Esophagus muscularis mucosa (tissue), 4 donors: ENCODE measurements around the gene ACY1. TPM values are rescaled to one million over a fixed set of nuclear protein-coding genes. Genes with fewer than 3 reads are reported as not detected.

Source experiments
- DNase-seq: peaks from one replicate; pipeline ENCODE4 v3.0.0-alpha.2; 2017; ENCODE audit errors: extremely low spot score
- H3K27ac ChIP-seq, 4 donors: fragments of 200-600 bp; sonication (generic); replicated peaks in 1 of 4; 1 replicate in 3 of 4; 2 replicates in 1 of 4; pipeline ENCODE4 v1.5.1; 2016 to 2019; ENCODE audit warnings: mild to moderate bottlenecking in 1 of 4
- H3K27me3 ChIP-seq, 4 donors: fragments of 200-600 bp; sonication (generic); one replicate each; pipeline versions ENCODE4 v1.5.1 to v1.6.0; 2016 to 2019
- H3K36me3 ChIP-seq, 4 donors: fragments of 200-600 bp; sonication (generic); one replicate each; pipeline ENCODE4 v1.5.1; 2016 to 2019
- H3K4me1 ChIP-seq, 4 donors: fragments of 200-600 bp; sonication (generic); one replicate each; pipeline ENCODE4 v1.5.1; 2016 to 2019
- H3K4me3 ChIP-seq, 4 donors: fragments of 200-600 bp; sonication (generic); 1 replicate in 2 of 4; 2 replicates in 2 of 4; pipeline ENCODE4 v1.5.1; 2016 to 2019; ENCODE audit warnings: mild to moderate bottlenecking in 4 of 4, moderate library complexity in 1 of 4
- H3K9me3 ChIP-seq, 4 donors: fragments of 200-600 bp; sonication (generic); 1 replicate in 3 of 4; 2 replicates in 1 of 4; pipeline ENCODE4 v1.5.1; 2016 to 2019
- CTCF ChIP-seq, 3 experiments: fragments of 200-600 bp in 2 of 3; fragments of 450-650 bp in 1 of 3; sonication (generic) in 2 of 3; IDR thresholded peaks; one replicate each; pipeline ENCODE4 v1.5.1; 2017 to 2019; ENCODE audit warnings: antibody characterized with exemption in 3 of 3, mild to moderate bottlenecking in 2 of 3, moderate library complexity in 1 of 3
- EP300 ChIP-seq: sonication (generic); formaldehyde crosslinking; IDR thresholded peaks from one replicate; pipeline ENCODE4 v1.6.1; 2017; ENCODE audit warnings: antibody characterized with exemption
- POLR2A ChIP-seq: fragments of 450-650 bp; IDR thresholded peaks from one replicate; pipeline ENCODE4 v1.6.1; 2017; ENCODE audit warnings: antibody characterized with exemption, moderate library complexity, mild to moderate bottlenecking, low read depth
- POLR2AphosphoS5 ChIP-seq, 2 donors: sonication (generic); formaldehyde crosslinking; IDR thresholded peaks; one replicate each; pipeline ENCODE4 v1.6.1; 2017; ENCODE audit warnings: antibody characterized with exemption in 2 of 2
- WGBS: methylation state at CpG from one replicate; pipeline ENCODE4 v1.1.5; 2018; 5-methylcytosine and 5-hydroxymethylcytosine counted together
- intact Hi-C: fragments of 100-400 bp; cut with DNase I; formaldehyde crosslinking; loops from one replicate; pipeline ENCODE4 v1.15.1; 2023
- total RNA-seq, 4 donors: library from RNA; depleted of rRNA; stranded (reverse); fragments of >200 nt; gene quantifications; one replicate each; pipeline versions ENCODE4 v1.1.0 to v1.2.1, GENCODE V29; 2016

ACY1 gene
- total RNA-seq, 4 donors from 2014 or later = 10.0 to 19.2 (median 15.8) TPM

DNA sequence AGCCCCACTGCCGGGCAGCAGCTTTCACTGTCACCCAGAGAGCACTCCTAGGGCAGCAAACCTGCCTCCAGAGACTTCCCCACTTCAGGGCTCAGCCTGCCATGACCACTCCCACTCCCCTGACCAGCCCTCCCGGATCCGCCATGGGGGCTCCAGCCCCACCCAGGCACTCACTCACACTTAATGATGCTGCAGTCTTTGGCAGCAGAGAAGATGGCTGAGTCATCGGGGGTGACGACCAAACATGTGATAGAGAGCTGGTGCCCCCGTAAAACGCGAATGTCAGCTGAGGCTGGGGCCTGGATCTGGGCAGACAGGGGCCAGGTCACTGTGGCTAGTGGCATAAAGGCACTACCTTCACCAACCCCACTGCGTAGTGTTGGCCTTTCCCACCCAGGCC, 46.3 kb upstream of the ACY1 start:
- H3K9me3 ChIP-seq = no peaks in the 10 kb centered on the region
- no peak overlapping the region for H3K27ac ChIP-seq
- no peak for DNase-seq
- WGBS = 82% methylated on average over 4 of the region's 9 CpGs
- H3K27me3 ChIP-seq = no peaks in the 10 kb centered on the region
- H3K4me1 ChIP-seq = peaks cover 17 to 31% (median 18%) of the 10 kb centered on the region in 4 donors
- H3K4me3 ChIP-seq = no peak overlapping the region
- intact Hi-C loops = no loop called here
- no peak for TF ChIP-seq CTCF (IDR thresholded peaks at IDR 0.05)
- no peak for TF ChIP-seq POLR2A
- no peak for TF ChIP-seq POLR2AphosphoS5 (IDR thresholded peaks at IDR 0.05)
- TF ChIP-seq EP300 = no peak
- H3K36me3 ChIP-seq = peaks cover 49 to 73% (median 70%) of the 10 kb centered on the region in 4 donors

DNA sequence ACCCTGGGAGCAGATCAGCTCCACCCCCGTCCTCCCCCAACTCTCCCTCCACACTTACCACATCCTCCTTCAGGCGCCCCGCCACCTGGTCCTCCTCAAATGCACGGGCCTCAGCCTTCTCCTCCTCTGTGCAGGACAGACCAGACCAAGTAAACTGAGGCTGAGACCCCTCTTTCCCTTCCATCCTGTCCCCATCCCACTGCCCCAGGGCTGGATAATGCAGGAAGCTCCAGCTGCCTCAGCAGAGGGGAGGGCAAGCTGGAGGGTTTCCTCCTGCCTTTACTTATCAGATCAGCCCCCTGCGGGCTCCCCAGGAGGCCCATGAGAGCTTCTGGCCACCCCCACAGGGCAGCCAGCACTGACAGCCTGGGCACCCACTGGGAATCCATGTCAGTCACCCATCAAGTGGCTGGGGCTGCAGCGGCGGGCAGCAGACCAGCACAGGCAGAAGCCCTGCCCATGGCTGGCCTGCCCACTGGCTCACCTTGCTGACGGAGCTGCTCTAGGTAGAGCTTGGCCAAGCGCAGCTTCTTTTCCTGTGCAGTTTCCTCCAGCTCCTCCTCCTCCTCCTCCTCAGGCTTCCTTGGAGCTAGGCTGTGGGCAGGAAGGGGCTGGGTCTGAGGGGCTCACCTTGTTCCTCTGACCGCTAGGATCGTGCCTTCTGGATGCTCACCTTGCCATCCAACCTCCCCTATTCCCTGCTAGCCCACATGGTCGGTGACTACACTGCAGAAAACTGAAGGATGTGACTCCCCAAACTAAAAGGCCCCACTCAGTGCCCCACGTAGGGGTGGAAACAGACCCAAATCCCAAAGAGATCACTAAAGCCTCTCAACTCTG, 45.5 kb upstream of the ACY1 start:
- no peak overlapping the region for H3K4me3 ChIP-seq
- WGBS = 95% methylated on average over 13 of the region's 13 CpGs
- H3K27me3 ChIP-seq = no peaks in the 10 kb centered on the region
- intact Hi-C loops = no loop called here
- peaks cover 49 to 67% (median 63%) of the 10 kb centered on the region in 4 donors for H3K36me3 ChIP-seq
- H3K9me3 ChIP-seq = no peaks in the 10 kb centered on the region
- no peak for TF ChIP-seq POLR2A
- TF ChIP-seq POLR2AphosphoS5 (IDR thresholded peaks at IDR 0.05) = no peak
- TF ChIP-seq CTCF (IDR thresholded peaks at IDR 0.05) = no peak
- no peak for TF ChIP-seq EP300
- no peak overlapping the region for H3K27ac ChIP-seq
- peaks cover 24 to 37% (median 25%) of the 10 kb centered on the region in 4 donors for H3K4me1 ChIP-seq
- no peak for DNase-seq

DNA sequence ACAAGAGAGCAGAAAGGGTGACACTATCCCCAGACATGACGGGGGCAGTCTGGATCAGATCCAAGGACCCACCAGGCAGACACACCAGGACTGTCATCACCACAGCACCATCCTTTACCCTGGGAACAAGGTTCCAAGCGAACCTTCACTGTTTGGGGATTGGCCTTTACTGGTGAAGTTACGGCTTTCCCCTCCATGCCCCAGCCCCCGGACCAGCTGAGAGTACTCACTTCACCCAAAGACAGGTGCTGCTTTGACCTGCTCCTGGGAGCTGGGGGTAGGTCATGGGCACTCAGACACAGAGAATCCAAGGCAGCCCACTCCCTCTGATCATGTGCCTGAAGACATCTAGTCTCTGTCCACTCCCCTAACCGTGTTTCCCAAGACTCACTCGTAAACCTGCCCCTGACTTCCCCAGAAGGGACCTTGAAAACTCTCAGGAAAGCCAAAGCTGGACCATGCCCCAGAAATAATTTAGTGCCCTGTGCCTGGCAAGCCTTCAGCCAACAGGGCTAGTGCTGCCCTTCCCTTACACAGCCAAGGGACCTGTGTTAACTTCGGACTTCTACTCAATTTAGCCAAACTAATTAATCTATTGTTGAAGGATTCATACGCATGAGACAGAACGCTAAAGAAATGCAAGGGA, 44.4 kb upstream of the ACY1 start:
- Histone ChIP-seq H3K27me3 (no peaks in the 10 kb centered on the region), H3K36me3 (peaks cover 41 to 57% (median 53%) of the 10 kb centered on the region in 4 donors), H3K27ac (no peak overlapping the region), H3K9me3 (no peaks in the 10 kb centered on the region), H3K4me1 (peaks cover 31 to 46% (median 33%) of the 10 kb centered on the region in 4 donors), H3K4me3 (no peak overlapping the region)
- intact Hi-C loops = no loop called here
- WGBS = 87% methylated on average over 7 of the region's 9 CpGs
- TF ChIP-seq EP300 = no peak
- DNase-seq = no peak

GRCh38 chr3:51940648-51941462, 42.5 kb upstream of the ACY1 start:
- Histone ChIP-seq H3K9me3 (no peaks in the 10 kb centered on the region), H3K36me3 (peaks cover 21 to 56% (median 44%) of the 10 kb centered on the region in 4 donors), H3K4me1 (peaks cover 31 to 46% (median 33%) of the 10 kb centered on the region in 4 donors), H3K4me3 (peak overlapping the region; percentile 77 to 88 (median 82)), H3K27me3 (no peaks in the 10 kb centered on the region), H3K27ac (peak overlapping the region; percentile 76 to 93 (median 88))
- no peak for DNase-seq
- TF ChIP-seq EP300 (no peak), CTCF (IDR thresholded peaks at IDR 0.05) (no peak), POLR2A (no peak), POLR2AphosphoS5 (IDR thresholded peaks at IDR 0.05) (no peak)
- intact Hi-C loops = loop anchor here (5.0 kb wide), 1 partner anchor 201 kb away; no protein-coding TSS in a partner anchor
- 49% methylated on average over 8 of the region's 13 CpGs for WGBS

DNA sequence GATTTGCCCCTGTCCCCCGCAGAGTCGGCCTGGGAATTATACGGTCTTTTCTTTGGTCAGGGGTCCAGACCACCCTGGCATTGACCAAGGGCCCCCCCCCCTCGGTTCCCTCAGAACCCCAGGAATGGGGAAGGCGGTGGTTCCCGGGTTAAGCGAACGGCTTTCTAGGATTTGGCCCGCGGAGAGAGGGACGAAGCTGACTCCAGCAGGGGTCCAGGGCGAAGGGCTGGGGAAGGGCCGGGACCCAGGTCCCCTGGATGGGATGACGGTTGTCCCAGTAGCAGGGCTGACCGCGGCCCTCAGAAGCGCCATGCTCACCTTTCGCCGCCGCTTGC, 41.9 kb upstream of the ACY1 start:
- H3K4me3 ChIP-seq = peak overlapping the region; percentile 77 to 88 (median 82)
- intact Hi-C loops = loop anchor here (5.0 kb wide), 1 partner anchor 201 kb away; no protein-coding TSS in a partner anchor
- no peaks in the 10 kb centered on the region for H3K27me3 ChIP-seq
- no peak for TF ChIP-seq CTCF (IDR thresholded peaks at IDR 0.05)
- no peak for TF ChIP-seq POLR2A
- TF ChIP-seq POLR2AphosphoS5 (IDR thresholded peaks at IDR 0.05) = no peak
- TF ChIP-seq EP300 = no peak
- H3K4me1 ChIP-seq = peaks cover 31 to 46% (median 33%) of the 10 kb centered on the region in 4 donors
- H3K9me3 ChIP-seq = no peaks in the 10 kb centered on the region
- WGBS = 0% methylated on average over 9 of the region's 20 CpGs
- H3K27ac ChIP-seq = peak overlapping the region; percentile 76 to 93 (median 88)
- peaks cover 15 to 55% (median 44%) of the 10 kb centered on the region in 4 donors for H3K36me3 ChIP-seq
- DNase-seq = no peak
